ENCODE data around the gene TBL1X. TPM values are rescaled to one million over a fixed set of nuclear protein-coding genes. Genes with fewer than 3 reads are reported as not detected.

TBL1X gene
- total and polyA plus RNA-seq, 8 donors, result 4.7 to 53.1 (median 9.5) TPM

DNA sequence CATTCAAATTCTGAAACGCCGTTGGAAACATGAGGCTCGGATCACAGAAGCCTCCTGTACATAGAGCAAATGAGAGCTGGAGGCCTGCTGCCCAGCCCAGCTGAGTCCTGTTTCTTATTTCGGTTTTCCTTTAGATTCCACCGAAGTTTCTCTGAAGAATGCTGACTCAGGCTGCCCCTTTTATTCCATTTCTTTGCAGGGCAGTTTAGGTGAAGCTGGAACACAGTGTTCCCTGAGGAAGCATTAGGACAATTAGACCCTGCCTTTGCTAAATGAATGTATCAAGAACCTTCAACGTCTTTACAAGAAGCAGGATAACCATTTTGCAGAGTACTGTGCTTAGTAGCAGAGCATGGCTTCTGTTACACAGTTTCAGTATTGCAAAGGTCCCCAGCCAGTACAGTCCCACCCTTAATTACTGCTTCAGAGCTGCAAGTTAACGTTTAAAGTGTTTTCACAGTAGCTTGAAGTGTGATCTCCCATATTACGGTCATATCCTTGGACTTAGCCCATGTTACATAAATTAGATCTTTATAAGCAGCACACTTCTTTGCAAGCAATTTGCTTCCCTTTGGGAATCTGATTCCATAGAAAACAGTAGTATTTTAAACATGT lies 117.0 kb downstream of the TBL1X start:
- H3K36me3 ChIP-seq, result no peaks in the 10 kb centered on the region
- intact Hi-C loops (cut with DNase I; ENCODE audit: low total_unique reads), result no loop called here
- WGBS, 5 donors, result 63 to 76% (median 73%) methylated on average over 8 of the region's 8 CpGs
- no peaks in the 10 kb centered on the region for H3K9me3 ChIP-seq
- no peak for TF ChIP-seq POLR2A (IDR thresholded peaks at IDR 0.05)
- no peak for TF ChIP-seq POLR2AphosphoS5 (IDR thresholded peaks at IDR 0.05)
- TF ChIP-seq, protein P1, sequence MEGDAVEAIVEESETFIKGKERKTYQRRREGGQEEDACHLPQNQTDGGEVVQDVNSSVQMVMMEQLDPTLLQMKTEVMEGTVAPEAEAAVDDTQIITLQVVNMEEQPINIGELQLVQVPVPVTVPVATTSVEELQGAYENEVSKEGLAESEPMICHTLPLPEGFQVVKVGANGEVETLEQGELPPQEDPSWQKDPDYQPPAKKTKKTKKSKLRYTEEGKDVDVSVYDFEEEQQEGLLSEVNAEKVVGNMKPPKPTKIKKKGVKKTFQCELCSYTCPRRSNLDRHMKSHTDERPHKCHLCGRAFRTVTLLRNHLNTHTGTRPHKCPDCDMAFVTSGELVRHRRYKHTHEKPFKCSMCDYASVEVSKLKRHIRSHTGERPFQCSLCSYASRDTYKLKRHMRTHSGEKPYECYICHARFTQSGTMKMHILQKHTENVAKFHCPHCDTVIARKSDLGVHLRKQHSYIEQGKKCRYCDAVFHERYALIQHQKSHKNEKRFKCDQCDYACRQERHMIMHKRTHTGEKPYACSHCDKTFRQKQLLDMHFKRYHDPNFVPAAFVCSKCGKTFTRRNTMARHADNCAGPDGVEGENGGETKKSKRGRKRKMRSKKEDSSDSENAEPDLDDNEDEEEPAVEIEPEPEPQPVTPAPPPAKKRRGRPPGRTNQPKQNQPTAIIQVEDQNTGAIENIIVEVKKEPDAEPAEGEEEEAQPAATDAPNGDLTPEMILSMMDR (IDR thresholded peaks at IDR 0.05), result no peak
- no peak for TF ChIP-seq EP300 (IDR thresholded peaks at IDR 0.05)
- no peaks in the 10 kb centered on the region for H3K4me1 ChIP-seq
- H3K4me3 ChIP-seq, result no peak overlapping the region
- no peak overlapping the region for H3K27ac ChIP-seq
- no peaks in the 10 kb centered on the region for H3K27me3 ChIP-seq
- no peak for DNase-seq

DNA sequence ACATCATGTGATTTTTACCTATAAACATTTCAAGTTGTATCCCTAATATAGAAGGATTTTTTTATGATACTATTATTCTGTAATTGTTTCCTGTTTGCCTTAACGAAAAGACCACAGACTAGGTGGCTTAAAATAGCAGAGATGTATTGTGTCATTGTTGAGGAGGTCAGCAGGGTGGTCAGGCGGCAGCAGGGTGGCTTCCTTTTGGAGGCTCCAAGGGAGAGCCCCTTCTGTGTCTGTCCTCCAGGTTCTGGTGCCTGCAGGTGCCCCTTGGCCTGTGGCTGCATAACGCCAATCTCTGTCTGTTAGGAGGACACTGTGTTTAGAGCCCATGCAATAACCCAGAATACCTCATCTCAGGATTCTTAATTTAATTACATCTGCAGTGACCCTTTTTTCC lies 118.1 kb downstream of the TBL1X start:
- no peak for DNase-seq
- no peak overlapping the region for H3K4me3 ChIP-seq
- WGBS, 5 donors, result 67 to 87% (median 76%) methylated on average over 2 to 3 of the region's 3 CpGs

DNA sequence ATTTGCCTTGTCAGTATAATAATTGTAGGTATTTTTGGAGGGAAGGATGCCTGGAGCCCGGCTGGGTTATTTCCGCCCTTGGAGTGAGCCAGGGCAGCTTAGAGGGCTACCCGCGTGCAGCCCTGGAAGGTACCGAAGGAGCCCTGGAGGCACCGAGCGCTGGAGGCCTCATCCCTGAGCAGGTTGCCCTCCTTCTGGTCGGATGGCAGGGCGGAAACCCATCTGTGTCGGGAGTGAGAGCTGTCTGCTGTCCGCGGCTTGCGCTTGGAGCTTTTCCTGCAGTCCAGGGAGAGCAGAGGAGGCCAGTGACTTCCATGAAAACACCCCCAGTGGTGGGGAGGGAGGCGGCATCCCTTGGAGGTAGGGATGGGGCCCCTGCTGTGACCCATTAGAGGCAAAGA lies 122.1 kb downstream of the TBL1X start:
- no peaks in the 10 kb centered on the region for H3K9me3 ChIP-seq
- H3K4me1 ChIP-seq, result no peaks in the 10 kb centered on the region
- no peaks in the 10 kb centered on the region for H3K36me3 ChIP-seq
- TF ChIP-seq POLR2AphosphoS5 (IDR thresholded peaks at IDR 0.05) (no peak), EP300 (IDR thresholded peaks at IDR 0.05) (no peak), POLR2A (IDR thresholded peaks at IDR 0.05) (no peak)
- TF ChIP-seq, protein P1 (IDR thresholded peaks at IDR 0.05), result no peak
- 74 to 93% (median 86%) methylated on average over 2 to 14 of the region's 14 CpGs for WGBS, 5 donors
- H3K27ac ChIP-seq, result no peak overlapping the region
- intact Hi-C loops (cut with DNase I; ENCODE audit: low total_unique reads), result no loop called here
- no peaks in the 10 kb centered on the region for H3K27me3 ChIP-seq
- DNase-seq, result no peak
- no peak overlapping the region for H3K4me3 ChIP-seq

More for the DNA sequence above, 118.1 kb downstream of the TBL1X start:
- no peak overlapping the region for H3K27ac ChIP-seq
- TF ChIP-seq, protein P1 (IDR thresholded peaks at IDR 0.05), result no peak
- TF ChIP-seq EP300 (IDR thresholded peaks at IDR 0.05), result no peak
- no peak for TF ChIP-seq POLR2A (IDR thresholded peaks at IDR 0.05)
- TF ChIP-seq POLR2AphosphoS5 (IDR thresholded peaks at IDR 0.05), result no peak
- intact Hi-C loops (cut with DNase I; ENCODE audit: low total_unique reads), result no loop called here
- H3K27me3 ChIP-seq, result no peaks in the 10 kb centered on the region
- no peaks in the 10 kb centered on the region for H3K36me3 ChIP-seq
- no peaks in the 10 kb centered on the region for H3K4me1 ChIP-seq
- no peaks in the 10 kb centered on the region for H3K9me3 ChIP-seq

DNA sequence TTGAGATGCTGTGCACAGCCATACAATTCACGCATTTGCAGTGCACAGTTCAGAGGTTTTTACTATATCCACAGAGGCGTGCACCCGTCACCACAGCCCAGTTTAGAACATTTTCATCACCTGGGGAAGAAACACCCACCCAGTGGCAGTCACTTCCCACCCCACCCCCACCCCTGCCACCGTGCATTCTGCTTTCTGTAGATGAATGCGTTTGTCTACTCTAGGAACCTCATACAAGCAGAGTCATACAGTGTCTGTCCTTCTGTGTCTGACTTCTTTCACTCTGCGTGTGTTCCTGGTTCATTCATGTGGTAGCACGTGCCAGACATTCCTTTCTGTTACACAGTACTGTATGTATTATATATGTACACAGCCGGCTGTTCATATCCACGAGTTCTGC lies 122.8 kb downstream of the TBL1X start:
- Histone ChIP-seq H3K27me3 (no peaks in the 10 kb centered on the region), H3K27ac (no peak overlapping the region), H3K4me1 (no peaks in the 10 kb centered on the region), H3K9me3 (no peaks in the 10 kb centered on the region), H3K36me3 (no peaks in the 10 kb centered on the region), H3K4me3 (no peak overlapping the region)
- no peak for DNase-seq
- no peak for TF ChIP-seq EP300 (IDR thresholded peaks at IDR 0.05)
- TF ChIP-seq, protein P1 (IDR thresholded peaks at IDR 0.05), result no peak
- TF ChIP-seq POLR2A (IDR thresholded peaks at IDR 0.05), result no peak
- TF ChIP-seq POLR2AphosphoS5 (IDR thresholded peaks at IDR 0.05), result no peak
- 72 to 85% (median 81%) methylated on average over 9 of the region's 9 CpGs for WGBS, 5 donors
- intact Hi-C loops (cut with DNase I; ENCODE audit: low total_unique reads), result no loop called here

All from stomach (tissue), 9 donors.